ENCODE measurements around the gene ZNF783. TPM values are rescaled to one million over a fixed set of nuclear protein-coding genes. Genes with fewer than 3 reads are reported as not detected.

Gene ZNF783
- total RNA-seq = 6.6 and 7.2 TPM in 2 replicates

DNA sequence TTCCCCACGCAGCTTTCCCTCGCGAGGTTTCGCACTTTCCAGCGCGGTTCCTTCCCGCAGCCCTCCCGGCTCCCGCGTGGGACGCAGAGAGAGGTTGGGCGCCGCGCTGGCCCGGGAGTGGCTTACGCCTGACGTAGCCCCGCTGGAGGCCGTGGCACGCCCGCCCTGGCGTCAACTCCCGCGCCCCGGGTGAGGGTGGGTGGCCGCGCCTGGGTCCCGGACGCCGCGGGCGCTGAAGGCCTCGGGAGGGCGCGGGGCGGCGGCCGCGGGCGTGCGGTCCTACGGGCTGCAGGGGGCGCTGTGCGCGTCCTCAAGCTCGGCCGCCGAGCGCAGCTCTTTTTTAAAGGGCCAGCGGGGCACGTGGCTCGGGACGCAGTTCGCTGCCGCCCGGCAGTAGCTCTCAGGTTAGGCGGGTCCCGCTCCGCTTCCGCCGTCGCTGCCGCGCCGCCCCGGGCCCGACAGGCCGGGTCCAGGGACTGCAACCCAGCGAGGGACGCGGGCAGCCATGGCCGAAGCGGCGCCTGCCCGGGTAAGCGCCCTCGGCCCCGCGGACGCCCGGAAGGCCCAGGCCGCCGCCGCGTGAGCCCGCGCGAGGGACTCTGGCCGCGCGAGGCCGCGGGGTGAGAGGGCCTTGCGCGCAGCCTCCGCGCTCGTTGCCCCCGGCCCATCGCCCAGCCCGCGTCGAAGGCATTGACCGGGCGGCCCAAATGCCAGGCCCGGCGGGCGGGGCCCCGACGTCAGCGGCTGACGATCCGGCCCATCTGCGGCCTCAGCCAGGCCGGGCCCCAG is at the start of gene ZNF783:
ZNF783 (plus strand) TSS at position 368 of the 789 bp plus-strand sequence; CDS start at position 506, 138 bp downstream.

DNA sequence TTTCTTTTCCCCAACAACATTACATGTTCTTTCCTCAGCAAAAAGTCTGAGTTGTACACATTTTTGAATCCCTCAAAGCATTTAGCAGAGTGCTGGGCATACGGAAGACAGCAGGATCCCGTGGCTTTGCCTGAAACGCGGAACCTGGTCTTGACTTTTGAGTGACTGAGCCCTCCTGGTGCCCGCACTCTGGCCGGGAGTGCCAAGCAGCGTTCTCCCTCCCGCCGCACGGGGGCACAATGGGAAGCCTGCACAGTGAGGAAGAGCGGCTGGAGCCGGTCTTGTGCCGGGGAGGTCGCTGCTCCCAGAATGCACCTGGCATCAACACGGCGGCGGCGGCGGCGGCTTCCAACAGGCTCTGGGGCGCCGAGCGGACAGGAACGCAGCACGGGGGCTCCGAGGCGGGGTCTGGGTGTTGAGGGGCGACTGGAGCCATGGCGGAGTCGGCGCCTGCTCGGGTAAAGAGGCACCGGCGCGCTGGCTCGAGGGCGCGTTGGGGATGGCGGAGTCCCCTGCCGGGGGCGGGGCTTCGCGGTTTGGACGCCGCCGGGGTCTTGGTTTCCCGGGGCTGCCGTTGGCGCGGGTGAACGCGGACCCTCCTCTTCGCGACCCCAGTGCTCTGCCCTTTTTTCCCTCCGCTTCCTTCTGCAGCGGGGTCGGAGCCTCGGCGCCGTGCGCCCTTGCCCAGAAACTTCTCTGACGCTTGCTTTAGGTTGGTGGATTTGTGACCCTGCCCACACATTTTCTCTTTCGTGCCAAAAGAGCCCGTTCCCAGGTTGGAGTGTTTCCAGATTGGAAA is 22.5 kb upstream of the ZNF783 start, which contains the start of gene ZNF212:
ZNF212 (plus strand) TSS at position 307 of the 799 bp plus-strand sequence; CDS start at position 435, 128 bp downstream.

Small RNAs within 50 kb of the gene (small RNA-seq; reads per million reads assigned to genes)
- not detected for gene AC004941.2

Other genes starting within 250 kb of the ZNF783 start
- 336 and 342 TPM in 2 replicates for gene PDIA4, start 233.7 kb upstream of the ZNF783 start, total RNA-seq
- 5.2 and 6.3 TPM in 2 replicates for gene ZNF786, start 171.5 kb upstream of the ZNF783 start, total RNA-seq
- 1.0 and 1.2 TPM in 2 replicates for gene ZNF425, start 135.9 kb upstream of the ZNF783 start, total RNA-seq
- gene ZNF398, start 114.7 kb upstream of the ZNF783 start, total RNA-seq = 12.8 and 14.1 TPM in 2 replicates
- gene ZNF282, start 66.7 kb upstream of the ZNF783 start, total RNA-seq = 28.0 and 50.3 TPM in 2 replicates
- 5.9 and 6.0 TPM in 2 replicates for gene ZNF212, start 22.5 kb upstream of the ZNF783 start, total RNA-seq
- 7.4 and 9.4 TPM in 2 replicates for gene ZNF777, start 198.9 kb downstream of the ZNF783 start, total RNA-seq
- gene ZNF746, start 235.6 kb downstream of the ZNF783 start, total RNA-seq = 20.1 and 22.5 TPM in 2 replicates